Central memory CD4-positive, alpha-beta T cell (primary cell): ENCODE data around the gene SPACA1.

Experiments
- DNase-seq: peaks from one replicate; pipeline ENCODE4 v3.0.0; 2022

The SPACA1 gene

GRCh38 chr6:88107241-88107640 lies 59.6 kb downstream of the SPACA1 start:
- no peak for DNase-seq

GRCh38 chr6:88111991-88112390 lies 64.3 kb downstream of the SPACA1 start:
- DNase-seq: no peak

GRCh38 chr6:88114838-88115237 lies 67.2 kb downstream of the SPACA1 start:
- DNase-seq: no peak

DNA sequence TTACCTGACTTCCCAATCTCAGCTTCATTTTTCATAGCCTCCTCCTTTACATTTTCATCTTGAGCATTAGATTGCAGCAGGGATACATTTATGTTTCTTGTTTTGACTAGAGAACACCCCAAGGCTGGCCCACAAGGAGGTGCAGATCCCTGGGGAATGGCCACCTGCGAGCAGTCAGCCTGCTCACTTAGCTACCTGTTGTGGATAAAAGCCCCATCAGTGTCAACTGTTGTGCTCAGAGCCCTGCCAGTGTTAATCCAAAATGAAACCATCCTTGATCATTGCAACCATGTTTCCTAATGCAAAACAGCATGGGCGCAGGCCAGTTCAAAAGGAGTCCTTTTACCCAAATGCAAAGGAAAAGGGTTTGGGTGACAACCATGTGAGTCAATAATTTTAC lies 67.7 kb downstream of the SPACA1 start:
- DNase-seq: no peak

DNA sequence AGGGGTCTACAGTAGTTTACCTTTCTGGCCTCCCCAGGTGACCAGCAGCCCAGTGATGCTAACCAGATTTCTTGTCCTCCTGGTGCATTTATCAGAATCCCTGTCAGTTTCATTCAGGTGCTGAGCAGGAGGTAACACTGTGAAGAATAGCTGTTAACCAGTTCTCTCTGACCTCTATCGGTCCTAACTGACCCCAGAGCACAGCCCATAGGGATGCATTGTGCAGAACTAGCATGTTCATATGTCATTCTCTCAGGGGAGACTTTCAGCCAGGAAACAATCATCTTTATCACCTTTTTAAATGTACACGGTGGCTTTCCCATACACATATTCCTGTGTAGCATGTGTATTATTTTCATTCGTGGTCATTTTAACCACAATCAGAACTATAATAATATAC lies 68.6 kb downstream of the SPACA1 start:
- no peak for DNase-seq
